ENCODE results near the gene UAP1L1.

DNA sequence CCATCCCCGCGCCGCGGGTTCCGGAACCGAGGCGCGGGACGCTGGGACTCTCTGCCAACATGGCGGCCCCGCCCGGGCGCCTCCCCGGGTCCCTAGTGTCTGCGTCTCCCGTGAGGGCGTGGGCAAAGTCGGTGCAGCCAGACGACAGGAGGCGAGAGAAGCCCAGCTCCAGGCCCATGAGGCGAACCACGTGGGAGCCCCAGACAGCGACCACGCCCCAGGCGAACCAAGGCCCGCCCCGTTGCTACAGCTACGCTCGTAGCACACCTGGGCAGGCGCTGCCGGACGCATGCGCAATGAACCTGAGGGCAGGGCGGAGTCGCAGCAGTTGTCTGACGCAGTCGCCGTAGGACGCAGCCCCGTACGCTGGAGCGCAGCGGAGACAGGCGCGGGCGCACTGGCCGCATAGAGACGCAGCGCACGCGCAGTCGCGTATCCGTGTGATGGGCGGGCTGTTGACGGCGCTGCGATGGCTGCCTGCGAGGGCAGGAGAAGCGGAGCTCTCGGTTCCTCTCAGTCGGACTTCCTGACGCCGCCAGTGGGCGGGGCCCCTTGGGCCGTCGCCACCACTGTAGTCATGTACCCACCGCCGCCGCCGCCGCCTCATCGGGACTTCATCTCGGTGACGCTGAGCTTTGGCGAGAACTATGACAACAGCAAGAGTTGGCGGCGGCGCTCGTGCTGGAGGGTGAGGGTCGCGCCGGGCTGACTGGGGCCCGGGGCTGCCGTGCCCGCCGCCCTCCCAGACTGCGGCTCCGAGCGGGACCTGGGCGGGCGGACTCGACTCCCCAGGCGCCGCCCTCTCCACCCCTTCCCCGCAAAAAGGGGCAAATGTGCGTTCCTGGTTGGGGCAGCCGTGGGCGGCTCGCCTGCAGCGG lies 9.5 kb downstream of the UAP1L1 start, which contains the start of gene MAN1B1:
- TF ChIP-seq, protein P1, sequence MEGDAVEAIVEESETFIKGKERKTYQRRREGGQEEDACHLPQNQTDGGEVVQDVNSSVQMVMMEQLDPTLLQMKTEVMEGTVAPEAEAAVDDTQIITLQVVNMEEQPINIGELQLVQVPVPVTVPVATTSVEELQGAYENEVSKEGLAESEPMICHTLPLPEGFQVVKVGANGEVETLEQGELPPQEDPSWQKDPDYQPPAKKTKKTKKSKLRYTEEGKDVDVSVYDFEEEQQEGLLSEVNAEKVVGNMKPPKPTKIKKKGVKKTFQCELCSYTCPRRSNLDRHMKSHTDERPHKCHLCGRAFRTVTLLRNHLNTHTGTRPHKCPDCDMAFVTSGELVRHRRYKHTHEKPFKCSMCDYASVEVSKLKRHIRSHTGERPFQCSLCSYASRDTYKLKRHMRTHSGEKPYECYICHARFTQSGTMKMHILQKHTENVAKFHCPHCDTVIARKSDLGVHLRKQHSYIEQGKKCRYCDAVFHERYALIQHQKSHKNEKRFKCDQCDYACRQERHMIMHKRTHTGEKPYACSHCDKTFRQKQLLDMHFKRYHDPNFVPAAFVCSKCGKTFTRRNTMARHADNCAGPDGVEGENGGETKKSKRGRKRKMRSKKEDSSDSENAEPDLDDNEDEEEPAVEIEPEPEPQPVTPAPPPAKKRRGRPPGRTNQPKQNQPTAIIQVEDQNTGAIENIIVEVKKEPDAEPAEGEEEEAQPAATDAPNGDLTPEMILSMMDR (IDR thresholded peaks at IDR 0.05; ENCODE audit: poor library complexity) = no peak
- no peak for TF ChIP-seq EZH2phosphoT487 (IDR thresholded peaks at IDR 0.05; ENCODE audit: low read depth, severe bottlenecking, unreplicated experiment)
- no peak for TF ChIP-seq EZH2 (IDR thresholded peaks at IDR 0.05; ENCODE audit: borderline replicate concordance)

All from hepatocyte (in vitro differentiated cells).